NCI-H146 treated with DMSO at 0.1 percent for 48 hours (cell line): ENCODE data around the gene FXYD5.

Experiments
- DNase-seq: peaks from one replicate; lab custom pipeline; 2025; ENCODE audit not compliant: unreplicated experiment; lab: John Stamatoyannopoulos, UW

The FXYD5 gene

DNA sequence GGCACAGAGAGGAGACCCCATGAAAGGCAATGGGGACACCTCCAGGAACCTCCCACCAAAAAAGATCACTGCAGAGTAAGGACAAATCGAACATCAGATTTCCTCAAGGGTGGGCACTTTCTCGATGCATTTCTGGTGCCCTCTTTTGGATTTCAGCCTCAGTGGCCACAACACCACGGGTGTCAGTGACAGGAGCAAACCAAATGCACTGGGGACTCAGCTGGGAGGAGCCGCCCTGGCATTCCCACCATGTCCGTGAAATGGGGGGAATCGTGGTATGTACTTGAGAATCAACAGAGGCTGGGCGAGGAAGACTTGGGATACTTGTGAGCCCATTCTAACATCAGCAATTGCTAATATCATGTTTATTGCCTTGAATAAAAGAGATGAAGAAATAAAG, 57.7 kb downstream of the FXYD5 start:
- no peak for DNase-seq

DNA sequence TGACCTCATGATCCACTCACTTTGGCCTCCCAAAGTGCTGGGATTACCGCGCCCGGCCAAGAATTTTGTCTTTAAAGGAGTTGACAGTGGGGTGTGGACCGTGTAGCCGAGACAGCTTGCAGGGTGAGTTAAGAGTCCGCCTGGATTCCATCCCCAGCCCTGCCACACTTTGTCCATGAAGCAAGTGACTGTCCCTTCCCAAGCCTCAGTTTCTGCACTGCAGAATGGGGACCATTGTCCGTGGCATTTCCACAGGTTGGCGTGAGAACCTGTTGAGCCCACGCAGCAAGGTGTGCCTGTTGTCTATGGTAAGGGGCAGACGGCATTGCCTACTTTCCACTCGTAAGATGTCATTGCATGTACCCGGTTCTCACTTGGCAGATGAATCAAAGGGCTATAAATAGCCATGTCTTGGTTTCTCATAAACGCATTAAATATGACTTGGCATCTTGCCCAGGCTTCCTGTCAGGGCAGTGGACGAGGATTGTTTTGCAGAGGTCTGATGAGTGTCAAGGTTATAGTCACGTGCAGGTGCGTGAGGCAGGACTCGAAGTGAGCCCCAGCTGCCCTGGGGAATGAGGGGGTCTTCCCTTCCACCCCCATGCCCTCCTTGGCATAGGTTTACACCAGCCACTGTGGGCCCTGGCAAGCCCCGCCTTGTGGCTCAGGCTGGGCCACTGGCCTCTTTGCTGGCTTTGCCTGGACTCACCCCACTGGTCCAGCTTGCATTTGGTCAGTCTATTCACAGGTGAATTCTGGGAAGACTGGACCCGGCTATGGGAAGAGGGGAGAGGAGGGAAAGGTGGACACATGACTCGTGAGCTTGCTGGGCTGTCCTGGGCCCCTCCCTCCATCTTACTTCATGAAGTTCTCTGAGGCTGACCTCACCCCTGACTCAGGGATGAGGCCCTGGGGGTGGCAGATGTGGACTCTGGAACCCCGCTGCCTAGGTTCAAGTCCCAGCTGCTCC, 59.4 kb downstream of the FXYD5 start:
- DNase-seq: peak; percentile 49

DNA sequence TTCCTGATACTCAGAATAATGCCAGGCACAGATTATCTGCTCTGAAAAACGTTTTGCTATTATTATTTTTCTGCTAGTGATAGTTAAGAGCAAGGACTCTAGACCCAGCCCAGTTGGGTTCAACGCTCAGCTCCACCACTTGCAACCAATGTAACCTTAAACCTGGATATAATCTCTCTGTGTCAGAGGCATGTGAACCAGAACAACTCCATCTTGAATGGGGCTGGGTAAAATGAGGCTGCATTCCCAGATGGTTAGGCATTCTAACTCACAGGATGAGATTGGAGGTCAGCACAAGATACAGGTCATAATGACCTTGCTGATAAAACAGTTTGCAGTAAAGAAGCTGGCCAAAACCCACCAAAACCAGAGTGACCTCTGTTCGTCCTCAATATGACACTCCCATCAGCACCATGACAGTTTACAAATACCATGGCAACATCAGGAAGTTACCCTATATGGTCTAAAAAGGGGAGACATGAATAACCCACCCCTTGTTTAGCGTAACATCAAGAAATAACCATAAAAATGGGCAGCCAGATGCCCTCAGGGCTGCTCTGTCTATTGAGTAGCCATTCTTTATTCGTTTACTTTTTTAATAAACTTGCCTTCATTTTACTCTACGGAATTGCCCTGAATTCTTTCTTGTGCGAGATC, 60.4 kb downstream of the FXYD5 start:
- no peak for DNase-seq

DNA sequence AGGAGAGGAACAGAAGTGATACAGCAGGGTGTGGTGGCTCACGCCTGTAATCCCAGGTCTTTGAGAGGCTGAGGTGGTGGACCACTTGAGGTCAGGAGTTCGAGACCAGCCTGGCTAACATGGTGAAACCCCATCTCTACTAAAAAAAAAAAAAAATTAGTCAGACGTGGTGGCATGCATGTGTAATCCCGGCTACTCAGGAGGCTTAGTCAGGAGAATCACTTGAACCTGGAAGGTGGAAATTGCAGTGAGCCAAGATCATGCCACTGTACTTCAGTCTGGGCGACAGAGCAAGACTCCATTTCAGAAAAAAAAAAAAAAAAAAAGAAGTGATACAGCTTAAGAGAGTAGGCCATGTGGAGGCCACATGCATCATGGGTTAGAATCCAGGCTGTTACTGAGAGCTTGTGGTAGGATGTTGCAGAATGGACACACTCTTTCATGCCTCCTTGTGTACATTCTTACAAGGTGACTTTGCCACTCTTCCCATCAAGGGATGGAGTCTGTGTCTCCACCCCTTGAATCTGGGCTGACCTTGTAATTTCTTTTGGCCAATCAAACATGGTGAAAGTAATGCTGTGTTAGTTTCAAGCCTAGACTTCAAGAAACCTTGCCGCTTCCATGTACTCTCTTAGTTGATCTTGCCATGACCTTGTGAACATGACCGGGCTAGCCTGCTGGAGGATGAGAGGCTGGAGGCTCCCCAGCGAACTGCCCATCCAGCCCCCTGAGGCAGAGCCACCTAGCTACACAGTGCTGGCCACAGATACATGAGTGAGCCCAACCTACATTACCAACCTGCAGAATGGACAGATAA, 61.7 kb downstream of the FXYD5 start:
- DNase-seq: no peak

DNA sequence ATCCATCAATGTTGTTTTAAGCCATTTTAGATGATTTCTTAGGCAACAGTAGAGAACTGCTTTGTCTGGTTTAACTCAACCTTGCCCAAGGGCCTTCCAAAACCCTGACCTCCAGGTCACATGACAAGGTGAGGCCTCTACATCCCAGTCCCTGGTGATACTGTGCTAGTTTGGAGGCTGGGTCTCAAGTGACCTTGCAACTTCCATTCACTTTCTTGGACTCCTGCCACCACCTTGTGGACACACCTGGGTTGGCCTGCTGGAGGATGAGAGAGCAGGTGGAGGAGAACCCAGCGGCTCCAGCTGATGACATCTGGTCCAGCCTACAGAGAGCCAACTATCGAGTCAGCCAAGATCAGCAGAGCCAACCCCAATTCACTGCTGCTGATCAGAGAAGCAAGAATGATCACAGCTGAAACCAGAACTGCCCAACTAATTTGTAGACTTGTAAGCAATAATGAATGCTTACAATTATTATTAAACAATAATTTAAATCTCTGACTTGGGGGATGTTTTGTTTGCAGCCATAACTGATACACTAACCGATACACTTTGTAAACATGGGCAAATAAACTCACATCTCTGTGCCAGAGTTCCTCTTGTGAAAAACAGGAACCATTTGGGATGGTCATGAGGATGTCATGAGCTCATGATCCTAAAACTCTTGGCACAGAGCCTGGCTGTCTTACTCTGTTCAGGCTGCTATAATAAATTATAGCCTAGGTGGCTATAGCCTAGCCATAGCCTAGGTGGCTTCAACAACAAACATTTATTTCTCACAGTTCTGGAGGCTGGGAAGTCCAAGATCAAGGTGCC, 62.5 kb downstream of the FXYD5 start:
- DNase-seq: no peak

DNA sequence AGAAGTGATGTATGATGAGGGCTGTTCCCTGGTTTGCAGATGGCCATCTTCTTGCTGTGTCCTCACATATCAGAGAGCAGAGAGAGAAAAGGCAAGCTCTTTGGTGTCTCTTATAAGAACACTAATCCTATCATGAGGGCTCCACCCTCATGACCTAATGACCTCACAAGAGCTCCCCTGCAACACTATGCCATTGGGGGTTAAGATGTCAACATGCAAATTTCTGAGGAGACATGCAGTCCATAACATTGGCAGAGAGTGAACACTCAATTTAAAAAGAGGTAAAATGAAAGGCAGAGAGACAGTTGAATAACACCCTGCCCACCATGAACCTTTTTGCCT, 63.1 kb downstream of the FXYD5 start:
- no peak for DNase-seq

DNA sequence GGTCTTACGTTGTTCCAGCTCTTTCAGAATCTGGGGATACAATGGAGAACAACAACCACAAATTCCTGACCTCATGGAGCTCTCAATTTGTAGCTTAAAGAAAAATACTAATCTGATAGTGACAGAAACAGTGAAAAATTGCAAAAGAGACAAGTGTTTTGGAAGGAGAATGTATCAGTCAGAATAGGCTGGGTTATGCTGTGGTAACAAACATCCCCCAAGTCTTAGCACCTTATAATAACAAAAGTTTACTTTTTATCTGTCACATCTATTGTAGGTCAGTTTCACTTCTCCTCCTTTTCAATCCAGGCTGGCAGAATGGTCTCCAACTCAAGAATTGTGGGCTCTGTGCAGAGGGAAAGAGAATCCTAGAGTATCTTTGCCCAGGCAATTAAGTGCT, 64.5 kb downstream of the FXYD5 start:
- DNase-seq: no peak
